GM21447 (cell line): ENCODE measurements around the gene GGT6.
"Not testable (repeated sequence)": the region's sequence is repeated elsewhere in the genome, so short reads cannot be mapped to it uniquely, and the experiment has no call there.

Experiments used
- ATAC-seq: cut with Tn5 transposase; IDR thresholded peaks from one replicate; pipeline ENCODE4 v1.9.1; 2021; ENCODE audit not compliant: unreplicated experiment

The GGT6 gene, protein sequence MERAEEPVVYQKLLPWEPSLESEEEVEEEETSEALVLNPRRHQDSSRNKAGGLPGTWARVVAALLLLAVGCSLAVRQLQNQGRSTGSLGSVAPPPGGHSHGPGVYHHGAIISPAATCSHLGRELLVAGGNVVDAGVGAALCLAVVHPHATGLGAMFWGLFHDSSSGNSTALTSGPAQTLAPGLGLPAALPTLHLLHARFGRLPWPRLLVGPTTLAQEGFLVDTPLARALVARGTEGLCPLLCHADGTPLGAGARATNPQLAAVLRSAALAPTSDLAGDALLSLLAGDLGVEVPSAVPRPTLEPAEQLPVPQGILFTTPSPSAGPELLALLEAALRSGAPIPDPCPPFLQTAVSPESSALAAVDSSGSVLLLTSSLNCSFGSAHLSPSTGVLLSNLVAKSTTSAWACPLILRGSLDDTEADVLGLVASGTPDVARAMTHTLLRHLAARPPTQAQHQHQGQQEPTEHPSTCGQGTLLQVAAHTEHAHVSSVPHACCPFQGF

DNA sequence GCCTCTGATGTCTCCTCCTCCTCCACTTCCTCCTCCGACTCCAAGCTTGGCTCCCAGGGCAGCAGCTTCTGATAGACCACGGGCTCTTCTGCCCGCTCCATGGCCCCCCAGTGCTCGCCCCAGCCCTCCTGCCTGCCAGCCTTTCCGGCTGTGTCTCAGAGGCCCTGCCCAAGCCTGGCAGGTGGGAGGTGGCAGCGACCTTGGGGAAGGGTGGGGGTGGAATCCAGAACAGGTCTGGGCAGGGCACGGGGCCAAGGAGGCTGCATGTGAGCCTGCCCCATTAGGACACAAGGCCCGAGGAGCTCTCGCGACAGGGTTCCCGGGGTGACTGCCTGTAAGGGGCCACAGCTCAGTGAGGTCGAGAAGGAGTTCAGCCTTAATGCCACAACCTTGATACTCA lies at the start of gene GGT6:
TSS of gene GGT6 (minus strand) at position 157 of the 400 bp plus-strand sequence. CDS start at position 101, 56 bp downstream.
- ATAC-seq: no peak

DNA sequence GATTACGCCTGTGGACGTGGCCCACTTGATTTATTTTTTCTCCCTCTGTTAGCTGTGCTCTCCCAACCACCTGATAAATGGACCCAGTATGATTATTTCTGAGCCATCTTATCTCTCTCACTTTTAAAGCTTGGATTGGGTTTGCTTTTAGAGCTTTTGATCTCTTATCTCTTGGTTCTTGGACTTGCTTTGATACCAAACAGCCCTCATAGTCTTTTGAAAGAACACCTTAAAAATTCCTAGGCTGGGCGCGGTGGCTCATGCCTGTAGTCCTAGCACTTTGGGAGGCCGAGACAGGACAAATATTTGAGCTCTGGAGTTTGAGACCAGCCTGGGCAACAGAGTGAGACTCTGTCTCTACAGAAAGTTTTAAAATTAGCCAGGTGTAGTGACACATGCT lies 49.8 kb upstream of the GGT6 start:
- no peak for ATAC-seq

DNA sequence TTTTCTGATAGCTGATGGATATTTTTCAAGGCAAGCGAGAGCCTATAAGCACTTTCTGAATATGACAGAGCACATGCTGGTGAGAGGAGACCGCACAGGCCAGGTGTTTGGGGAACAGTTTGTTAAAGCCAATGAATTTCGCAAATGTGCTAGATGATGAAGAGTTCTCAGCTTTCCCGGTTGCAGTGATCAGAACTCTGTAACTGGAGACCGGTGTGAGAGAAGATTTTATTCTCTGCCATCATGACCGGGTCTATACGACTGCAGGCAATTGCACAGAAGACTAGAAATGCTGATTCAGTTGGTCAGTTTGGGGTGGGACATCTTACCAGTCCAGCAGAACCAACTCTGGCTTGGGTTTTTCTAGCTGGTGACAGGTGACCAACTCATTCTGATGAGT lies 49.4 kb upstream of the GGT6 start:
- ATAC-seq: no peak

DNA sequence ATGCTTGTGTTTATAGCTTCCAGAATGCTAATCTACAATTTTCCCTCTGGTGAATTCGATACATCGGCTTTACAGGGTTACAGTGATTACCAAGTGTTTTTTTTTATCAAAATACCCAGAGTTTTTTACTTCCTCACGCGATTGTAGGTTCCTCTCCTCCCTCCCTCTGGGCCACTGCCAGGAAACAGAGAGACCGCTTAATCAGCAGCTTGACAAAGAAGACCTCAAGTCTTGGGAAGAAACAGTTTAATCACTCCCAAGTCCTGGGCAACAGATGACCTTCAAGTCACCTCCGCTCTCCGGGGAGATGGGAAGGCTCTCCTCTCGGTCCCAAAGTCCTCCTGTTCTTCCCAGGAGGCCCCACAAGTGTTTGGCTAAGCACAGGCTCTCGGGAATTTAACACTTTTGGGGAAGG lies 47.4 kb upstream of the GGT6 start:
- no peak for ATAC-seq

DNA sequence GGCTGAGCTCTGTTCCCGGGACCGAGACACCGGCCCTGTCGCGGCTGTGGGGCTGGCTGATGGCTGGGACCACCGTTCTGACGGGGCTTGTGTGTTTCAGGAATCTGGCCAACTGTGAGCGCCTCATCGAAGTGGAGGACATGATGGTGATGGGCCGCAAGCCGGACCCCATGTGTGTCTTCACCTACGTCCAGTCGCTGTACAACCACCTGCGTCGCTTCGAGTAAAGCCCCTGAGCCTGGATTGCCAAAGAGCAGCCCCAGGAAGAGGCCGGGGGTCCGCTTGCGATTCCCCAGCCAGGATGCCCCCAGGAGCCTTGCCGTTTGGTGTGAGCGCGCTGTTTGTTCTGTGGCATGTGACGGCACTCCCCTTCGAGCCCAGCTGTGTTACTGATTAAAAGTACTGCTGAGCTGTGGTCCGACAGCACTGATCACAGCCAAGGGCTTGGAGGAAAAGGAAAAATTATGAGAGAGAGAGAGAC lies 46.9 kb upstream of the GGT6 start:
- no peak for ATAC-seq

DNA sequence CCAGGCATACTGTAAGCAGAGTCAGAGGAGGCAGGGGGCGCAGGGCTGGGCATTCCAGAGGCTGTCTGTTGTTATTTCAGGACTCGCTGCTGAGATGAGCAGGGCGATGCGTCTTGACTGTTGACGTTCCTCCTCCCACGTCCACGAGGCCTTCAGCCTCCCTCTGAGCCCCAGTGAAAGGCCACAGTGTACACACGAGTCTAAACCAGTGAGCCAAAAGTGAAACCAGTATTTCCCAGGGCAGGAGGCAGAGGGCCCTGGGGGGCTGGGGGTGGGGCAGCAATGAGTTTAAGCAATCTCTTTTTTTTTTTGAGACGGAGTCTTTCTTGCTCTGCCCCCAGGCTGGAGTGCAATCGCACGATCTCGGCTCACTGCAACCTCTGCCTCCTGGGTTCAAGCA lies 45.4 kb upstream of the GGT6 start:
- no peak for ATAC-seq

DNA sequence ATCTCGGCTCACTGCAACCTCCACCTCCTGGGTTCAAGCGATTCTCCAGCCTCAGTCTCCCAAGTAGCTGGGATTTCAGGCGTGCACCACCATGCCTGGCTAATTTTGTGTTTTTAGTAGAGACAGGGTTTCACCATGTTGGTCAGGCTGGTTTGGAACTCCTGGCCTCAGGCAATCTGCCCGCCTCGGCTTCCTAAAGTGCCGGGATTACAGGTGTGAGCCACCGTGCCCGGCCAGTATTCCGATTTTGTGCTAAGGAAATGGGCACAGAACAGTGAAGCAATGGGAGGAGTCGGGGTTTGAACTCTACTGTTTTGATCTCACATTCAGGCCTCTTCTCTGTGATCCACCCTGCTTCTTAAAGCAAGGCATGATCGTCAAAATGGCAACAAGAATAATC lies 44.4 kb upstream of the GGT6 start:
- not testable (repeated sequence) for ATAC-seq

DNA sequence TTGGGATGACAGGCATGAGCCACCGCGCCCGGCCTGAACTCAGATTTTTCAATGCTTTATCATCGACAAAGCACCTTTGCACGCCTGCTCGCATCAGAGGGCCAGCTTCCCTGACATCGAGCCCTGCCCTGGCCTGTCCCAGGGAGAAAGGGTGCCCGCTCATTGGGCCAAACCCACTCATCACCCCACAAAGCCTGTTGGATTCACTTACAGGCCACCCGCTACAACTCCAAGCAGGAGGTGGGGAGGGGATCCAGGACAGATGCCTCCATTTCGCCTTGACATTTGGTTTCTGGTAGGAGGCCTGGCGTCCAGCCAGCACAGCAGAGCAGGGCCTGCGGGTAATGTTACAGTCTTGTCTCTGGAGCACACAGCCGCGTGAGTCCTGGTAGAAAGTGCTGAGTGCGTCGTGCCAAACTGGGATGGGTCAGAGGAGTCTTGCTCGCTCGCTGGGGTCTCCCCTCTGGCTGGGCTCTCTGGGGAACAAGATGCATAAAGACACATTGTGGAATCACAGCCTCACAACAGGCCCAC lies 43.8 kb upstream of the GGT6 start:
- ATAC-seq: no peak

DNA sequence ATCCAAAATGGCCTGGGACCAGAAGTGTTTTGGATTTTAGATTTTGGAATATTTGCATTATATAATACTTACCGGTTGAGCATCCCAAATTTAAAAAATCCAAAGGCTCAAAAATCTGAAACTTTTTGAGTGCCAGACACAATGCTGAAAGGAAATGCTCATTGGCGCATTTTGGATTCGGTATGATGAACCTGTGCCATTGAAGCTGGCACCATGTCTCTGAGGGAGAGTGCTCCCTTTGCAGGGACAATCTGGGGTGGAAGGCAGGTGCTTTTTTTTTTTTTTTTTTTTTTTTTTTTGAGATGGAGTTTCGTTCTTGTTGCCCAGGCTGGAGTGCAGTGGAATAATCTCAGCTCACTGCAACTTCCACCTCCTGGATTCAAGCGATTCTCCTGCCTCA lies 41.7 kb upstream of the GGT6 start:
- no peak for ATAC-seq

DNA sequence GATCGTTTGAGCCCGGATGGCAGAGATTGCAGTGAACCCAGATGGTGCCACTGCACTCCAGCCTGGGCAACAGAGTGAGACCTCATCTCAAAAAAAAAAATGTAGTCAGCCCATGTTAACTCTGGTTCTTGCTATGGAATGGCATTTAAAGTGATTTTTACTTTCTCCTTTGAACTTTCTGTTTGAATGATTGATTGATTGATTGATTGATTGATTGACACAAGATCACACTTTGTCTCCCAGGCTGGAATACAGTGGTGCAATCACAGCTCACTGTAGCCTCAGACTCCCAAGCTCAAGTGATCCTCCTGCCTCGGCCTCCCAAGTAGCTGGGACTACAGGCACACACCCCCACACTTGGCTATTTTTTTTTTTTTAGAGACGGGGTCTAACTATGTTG lies 40.9 kb upstream of the GGT6 start:
- ATAC-seq: no peak

DNA sequence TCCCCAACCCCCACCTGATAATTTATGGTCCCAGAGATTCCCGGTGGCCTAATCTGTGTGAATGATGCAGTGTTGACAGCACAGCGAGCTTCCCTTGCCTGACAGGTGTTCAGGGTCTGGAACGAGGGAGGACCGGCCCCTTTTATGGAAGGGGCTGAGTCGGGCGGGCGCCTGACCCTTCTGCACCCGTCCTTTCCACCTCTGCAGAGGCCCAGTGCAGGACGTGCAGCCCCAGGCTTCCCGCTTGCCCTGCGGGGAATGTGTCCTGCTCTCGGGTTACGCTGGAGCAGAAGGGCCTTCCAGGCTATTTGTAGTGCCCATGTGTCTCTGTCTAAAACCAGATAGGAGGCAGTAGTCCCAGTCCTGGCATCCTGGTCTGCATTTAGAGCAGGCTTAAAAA lies 40.2 kb upstream of the GGT6 start:
- ATAC-seq: no peak

DNA sequence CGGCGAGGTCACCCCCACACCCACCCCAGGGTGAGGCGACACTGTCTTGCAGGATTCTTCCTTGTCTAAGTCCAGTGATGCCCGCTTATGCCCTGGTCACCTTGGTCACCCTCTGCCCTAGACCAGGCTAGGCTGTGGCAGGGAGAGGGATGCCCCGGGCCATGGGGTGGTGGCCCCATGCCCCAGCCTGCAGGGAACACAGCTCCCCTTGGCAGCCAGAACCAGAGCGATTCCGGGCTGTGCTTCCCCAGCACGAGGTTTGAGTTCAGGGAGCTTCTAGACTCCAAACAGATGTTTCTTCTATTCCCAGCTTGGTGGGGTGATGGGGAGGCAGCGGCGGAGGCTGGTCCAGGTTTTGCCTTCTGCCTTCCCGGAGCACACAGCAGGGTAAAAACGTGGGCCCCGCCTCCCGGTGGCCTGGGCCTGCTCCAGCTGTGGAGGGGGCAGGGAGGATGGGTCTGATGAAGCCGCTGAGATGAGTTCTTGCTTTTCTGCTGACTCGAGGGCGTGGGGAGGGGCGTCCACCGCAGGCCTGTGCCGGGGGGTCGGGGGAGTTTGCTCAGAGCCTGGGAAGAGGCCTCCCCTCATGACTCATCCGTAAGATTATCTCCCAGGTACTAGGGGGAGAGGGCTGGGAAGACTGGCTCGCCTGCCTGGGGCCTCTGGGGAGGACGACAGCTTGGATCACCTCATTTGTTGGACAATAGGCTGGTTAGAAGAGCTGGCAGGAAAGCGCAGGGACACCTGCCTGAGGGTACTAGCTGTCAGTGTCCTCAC lies 39.3 kb upstream of the GGT6 start:
- no peak for ATAC-seq

DNA sequence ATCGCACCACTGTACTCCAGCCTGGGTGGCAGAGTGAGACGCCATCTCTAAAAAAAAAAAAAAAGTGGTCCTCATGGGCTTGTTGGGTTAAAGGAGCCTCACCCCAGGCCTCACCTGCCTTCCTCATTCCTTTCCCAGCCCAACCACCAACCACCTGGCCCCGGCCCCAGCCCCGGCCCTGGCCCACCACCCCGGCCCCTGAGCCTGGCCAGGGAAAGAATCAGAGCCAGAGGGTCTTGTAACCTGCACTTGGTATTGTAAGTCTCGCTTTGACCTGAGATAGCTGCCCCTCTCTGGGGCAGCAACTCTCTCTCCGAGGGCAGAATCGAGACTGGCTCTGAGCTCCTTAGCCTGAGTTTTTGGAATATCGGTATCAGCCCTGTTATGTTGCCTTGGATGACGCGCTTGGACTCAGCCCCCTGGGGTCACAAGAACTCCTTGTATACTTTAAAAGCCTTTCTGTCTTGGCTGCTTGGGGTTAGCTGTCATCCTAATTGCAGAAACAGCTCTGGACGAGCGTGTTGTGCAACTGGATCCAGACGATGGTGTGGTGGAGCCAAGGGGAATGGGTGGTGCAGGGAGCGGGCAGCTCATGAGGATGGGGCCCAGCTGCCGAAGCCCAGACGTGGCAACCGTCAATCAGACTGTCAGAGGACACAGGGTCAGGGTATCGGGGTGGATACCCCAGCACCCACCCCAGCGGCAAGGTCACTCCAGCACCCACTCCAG lies 38.6 kb upstream of the GGT6 start:
- no peak for ATAC-seq

DNA sequence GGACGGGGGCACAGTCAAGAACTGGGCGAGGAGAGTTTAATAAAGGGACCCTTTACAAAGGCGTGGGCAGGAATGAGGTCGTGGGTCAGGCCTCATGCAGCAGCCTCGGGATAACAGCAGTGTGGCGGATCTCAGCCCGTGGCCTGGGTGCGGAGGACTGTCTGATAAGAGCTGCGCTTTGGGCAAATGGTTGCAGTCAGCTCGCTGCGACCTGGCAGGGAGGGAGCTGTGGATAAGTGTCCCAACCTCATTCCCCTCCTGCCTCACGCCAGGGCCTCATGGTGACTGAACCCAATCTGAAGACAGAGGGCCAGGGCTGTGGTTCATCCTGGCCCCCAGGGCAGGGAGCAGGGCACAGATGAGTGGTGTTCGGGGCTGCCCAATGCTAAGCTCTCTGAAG lies 37.6 kb upstream of the GGT6 start:
- ATAC-seq: no peak

DNA sequence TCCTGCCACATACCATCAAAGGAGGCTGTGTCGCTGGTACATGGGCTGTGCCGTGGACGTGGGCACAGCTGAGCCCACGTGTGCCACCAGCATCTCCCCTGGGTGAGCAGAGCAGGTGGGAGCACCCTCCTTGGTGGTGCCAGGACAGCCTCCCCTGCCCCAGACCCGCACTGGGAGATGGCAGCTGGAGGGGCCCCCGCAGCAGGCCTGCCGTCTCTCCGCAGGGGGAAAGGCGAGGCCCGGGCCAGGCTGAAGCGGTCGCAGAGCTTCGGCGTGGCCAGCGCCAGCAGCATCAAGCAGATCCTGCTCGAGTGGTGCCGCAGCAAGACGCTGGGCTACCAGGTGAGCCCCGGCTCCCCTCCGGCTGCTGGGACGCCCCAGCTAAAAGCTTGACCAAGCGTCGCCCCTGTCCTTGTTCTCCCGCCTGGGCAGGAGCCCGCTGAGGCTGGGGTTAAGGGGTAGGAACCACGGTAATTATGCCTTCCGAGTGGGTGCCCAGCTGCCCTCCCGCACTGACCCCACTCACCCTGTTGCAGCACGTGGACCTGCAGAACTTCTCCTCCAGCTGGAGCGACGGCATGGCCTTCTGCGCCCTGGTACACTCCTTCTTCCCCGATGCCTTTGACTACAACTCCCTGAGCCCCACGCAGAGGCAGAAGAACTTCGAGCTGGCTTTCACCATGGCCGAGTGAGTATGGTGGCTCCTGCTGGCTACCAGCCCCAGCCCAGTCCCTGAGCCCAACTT lies 36.4 kb upstream of the GGT6 start:
- no peak for ATAC-seq

DNA sequence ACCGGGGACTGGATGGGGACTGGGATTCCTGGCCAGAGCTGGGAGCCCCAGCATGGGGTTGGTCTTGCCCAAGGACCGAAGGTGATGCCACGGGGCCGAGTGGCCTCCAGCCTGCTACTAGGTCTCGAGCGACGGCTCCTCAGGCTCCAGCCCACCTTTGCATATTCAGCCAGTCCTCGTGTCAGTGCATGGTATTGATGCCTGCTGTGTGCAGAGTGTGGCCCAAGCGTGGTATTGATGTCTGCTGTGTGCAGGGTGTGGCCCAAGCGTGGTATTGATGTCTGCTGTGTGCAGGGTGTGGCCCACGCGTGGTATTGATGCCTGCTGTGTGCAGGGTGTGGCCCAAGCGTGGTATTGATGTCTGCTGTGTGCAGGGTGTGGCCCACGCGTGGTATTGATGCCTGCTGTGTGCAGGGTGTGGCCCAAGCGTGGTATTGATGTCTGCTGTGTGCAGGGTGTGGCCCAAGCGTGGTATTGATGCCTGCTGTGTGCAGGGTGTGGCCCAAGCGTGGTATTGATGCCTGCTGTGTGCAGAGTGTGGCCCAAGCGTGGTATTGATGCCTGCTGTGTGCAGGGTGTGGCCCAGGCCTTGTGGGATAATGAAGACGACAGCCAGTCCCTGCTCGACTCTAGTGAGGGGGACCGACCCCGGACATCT lies 35.4 kb upstream of the GGT6 start:
- ATAC-seq: not testable (repeated sequence)

DNA sequence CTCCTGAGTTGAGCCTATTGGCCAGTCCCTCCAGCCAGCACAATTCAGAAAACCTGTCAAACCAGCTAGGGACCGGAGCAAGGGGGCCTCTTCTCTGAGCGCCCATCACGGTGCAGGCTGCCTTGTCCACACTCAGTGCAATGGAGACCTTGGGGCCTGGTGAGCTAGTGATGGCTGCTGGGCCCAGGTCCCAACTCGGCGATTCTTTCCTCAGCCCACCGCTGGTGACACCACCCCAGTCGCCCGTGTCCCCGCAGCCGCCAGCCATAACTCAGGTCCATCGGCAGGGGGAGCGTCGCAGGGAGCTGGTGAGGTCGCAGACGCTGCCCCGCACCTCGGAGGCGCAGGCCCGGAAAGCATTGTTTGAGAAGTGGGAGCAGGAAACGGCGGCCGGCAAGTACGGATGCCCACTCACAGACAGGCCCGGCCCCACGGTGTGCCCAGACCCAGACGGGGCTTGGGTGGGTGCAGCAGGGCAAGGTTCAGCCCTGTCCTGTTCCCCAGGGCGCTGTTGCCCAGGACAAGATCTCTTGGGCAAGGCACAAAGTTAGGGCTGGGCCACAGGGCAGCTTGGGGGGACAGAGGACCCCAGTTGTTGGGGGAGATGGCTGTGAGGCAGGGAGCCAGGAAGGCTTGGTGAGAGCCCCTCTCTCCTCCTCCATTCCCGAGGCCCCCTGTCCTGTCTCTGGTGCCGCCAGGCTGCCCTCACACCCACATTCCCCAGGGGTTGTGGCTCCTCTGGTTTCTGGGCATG lies 34.7 kb upstream of the GGT6 start:
- ATAC-seq: no peak

DNA sequence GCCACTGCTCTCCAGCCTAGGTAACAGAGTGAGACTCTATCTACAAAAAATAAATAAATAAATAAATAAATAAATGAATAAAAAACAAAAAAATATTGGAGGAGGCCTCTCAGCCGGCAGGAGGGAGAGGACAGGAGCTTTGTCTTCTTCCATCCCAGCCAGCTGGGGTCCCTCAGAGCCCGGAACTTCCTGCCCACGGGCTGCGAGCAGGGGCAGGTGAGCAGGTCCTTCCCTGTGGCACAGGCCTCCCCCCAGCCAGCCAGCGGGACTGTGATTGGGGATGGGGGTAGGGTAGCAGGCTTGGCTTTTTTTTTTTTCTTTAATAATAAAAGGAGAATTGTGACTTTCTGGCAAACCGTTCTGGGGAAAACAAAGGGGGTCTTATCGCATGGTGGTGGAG lies 34.0 kb upstream of the GGT6 start:
- ATAC-seq: no peak

DNA sequence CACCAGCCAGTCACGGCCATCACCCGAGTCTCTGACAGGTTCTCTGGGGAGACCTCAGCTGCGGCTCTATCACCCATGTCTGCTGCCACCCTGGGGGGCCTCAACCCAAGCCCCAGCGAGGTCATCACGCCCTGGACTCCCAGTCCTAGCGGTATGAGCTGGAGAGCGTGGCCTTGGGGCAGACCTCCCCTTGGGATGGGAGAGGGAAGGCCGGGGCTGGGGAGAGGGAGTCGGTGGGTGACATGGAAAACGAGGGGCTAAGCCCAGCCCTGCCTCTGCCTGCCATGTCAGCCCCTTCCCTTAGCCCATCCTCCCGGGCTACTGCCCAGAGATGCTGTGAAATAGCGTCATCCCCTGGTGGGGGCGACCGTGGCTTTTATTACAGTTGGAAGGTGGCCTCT lies 32.6 kb upstream of the GGT6 start:
- no peak for ATAC-seq
